Right lobe of liver (tissue), 4 donors: ENCODE data around the gene SEC14L2.

Experiments used
- POLR2A ChIP-seq: fragments of 450-650 bp; IDR thresholded peaks from one replicate; pipeline ENCODE4 v1.6.1; 2017; ENCODE audit warnings: antibody characterized with exemption, mild to moderate bottlenecking
- TF ChIP-seq, protein P1 (sequence below), 4 donors: fragments of 200-600 bp in 3 of 4; fragments of 450-650 bp in 1 of 4; IDR thresholded peaks; one replicate each; pipeline versions ENCODE4 v1.5.1 to v1.8.0; 2016 to 2022; ENCODE audit warnings: antibody characterized with exemption in 4 of 4, mild to moderate bottlenecking in 2 of 4
- donor health status: DM: no; HTN: no; CAD: no.
- donor health status: DM: no; HTN: no; CAD: no.
- donor health status: DM: no; HTN: yes; CAD: no.

DNA sequence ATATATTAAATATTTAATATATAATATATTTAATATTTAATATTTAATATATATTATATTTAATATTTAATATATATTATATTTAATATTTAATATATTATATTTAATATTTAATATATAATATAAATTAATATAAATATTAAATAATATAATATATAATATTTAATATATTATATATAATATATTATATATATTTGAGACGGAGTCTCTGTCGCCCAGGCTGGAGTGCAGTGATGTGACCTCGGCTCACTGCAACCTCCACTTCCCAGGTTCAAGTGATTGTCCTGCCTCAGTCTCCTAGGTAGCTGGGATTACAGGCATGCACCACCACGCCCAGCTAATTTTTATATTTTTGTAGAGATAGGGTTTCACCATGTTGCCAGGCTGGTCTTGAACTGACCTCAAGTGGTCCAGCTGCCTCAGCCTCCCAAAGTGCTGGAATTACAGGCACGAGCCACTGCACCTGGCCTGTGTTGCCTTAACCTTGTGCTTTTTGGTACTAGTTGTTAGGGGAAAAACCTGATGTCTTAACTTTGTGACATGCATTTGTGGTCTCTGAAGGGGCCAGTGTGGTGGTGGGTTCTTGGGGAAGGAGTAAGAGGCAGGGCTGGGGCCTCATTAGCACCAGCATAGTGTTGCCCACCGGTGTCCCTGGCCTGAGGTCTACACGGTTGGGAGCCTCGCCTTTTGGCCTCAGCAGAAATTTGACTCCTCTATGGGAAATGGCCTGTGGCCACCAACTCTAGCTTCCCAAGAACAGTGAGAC, 58.4 kb downstream of the SEC14L2 start:
- TF ChIP-seq, protein P1, sequence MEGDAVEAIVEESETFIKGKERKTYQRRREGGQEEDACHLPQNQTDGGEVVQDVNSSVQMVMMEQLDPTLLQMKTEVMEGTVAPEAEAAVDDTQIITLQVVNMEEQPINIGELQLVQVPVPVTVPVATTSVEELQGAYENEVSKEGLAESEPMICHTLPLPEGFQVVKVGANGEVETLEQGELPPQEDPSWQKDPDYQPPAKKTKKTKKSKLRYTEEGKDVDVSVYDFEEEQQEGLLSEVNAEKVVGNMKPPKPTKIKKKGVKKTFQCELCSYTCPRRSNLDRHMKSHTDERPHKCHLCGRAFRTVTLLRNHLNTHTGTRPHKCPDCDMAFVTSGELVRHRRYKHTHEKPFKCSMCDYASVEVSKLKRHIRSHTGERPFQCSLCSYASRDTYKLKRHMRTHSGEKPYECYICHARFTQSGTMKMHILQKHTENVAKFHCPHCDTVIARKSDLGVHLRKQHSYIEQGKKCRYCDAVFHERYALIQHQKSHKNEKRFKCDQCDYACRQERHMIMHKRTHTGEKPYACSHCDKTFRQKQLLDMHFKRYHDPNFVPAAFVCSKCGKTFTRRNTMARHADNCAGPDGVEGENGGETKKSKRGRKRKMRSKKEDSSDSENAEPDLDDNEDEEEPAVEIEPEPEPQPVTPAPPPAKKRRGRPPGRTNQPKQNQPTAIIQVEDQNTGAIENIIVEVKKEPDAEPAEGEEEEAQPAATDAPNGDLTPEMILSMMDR (IDR thresholded peaks at IDR 0.05) = no peak
- no peak for TF ChIP-seq POLR2A
